Central memory CD4-positive, alpha-beta T cell (primary cell): ENCODE data around the gene C22orf15.

Source experiments
- DNase-seq: peaks from one replicate; pipeline ENCODE4 v3.0.0; 2022

C22orf15 gene

DNA sequence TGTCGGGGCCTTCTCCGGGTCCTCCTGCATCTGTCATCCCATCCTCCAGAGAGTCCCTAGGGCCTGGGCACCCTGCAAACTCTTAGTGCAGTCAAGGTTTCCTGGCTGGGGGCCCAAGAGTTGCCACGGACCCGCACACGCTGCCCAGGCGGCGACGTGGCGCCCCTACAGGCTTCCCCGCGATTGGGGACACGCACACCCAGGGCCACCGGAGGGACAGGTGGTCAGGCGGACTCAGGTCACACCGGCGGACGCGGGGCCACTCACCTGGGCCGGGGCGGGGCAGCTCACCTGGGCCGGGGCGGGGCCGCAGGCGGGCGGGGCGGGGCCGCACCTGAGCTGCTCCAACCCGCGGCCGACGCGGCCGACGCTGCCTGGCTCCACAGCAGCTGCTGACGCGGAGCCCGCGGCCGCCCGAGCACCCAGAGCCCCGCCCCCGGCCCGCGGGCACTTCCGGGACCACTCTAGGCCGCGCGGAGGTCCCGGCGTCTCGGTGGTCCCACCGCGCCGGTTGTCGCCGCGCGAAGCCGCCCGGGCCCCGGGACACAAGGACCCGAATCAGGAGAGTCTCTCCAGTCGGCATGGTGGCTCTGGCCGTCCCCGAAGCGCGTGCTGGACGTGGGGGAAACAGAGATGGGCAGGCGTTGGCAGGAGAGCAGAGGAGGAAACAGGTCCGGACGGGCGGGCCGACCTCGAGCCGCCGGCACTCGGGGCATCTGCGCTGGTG, 11.9 kb upstream of the C22orf15 start, which contains the start of gene ZNF70:
TSS of gene ZNF70 (minus strand) at position 399 of the 727 bp plus-strand sequence. CDS start 5,972 bp downstream, outside the sequence.
- peak; percentile 82 for DNase-seq

DNA sequence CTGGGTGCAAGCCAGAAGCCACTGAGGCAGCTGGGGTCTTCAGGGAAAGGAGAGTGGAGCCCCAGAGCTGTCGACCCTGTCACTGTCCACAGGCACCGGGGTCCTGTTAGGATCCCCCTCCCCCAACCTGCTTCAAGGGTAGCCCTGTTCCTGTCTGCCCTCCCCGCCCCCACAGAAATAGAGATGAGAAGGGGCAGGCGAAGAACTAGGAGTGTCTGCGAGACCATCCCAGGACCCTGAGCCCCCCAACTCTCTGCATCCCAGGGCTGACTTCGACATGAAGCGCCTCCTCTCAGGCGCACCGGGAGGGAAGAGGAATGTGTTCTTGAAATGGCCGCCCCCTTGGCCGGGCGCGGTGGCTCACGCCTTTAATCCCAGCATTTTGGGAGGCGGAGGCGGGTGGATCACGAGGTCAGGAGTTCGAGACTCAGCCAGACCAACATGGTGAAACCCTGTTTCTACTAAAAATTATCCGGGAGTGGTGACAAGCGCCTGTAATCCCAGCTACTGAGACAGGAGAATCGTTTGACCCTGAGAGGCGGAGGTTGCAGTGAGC, 11.3 kb upstream of the C22orf15 start:
- no peak for DNase-seq

DNA sequence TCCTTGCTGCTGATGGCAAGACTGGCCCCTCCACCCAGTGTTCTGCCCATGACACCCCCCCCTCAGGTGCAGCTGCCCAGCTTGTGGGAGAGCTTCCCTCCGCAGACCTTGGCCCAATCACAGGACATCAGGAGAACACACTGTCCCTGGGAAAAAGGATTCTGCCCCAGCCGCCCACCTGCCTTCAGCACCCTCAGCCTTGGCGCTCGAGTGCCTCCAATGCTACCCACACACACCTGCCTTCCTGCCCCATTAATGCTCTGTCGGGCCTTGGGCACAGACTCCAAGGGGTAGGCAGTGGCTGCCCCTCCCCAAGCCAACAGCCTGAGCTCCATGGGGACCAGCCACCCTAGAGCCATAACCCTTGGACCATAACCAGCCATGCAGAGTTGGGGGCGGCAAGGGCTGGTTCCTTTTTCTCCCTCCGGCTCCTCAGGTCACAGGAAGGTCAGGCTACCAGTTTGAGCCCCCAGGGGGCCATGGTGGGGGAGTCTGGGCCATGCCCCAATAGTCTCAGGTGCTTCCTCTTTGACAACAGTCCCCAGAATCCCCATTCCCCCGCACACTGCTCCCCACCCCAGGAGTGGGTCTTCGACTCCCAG, 10.6 kb upstream of the C22orf15 start:
- no peak for DNase-seq

DNA sequence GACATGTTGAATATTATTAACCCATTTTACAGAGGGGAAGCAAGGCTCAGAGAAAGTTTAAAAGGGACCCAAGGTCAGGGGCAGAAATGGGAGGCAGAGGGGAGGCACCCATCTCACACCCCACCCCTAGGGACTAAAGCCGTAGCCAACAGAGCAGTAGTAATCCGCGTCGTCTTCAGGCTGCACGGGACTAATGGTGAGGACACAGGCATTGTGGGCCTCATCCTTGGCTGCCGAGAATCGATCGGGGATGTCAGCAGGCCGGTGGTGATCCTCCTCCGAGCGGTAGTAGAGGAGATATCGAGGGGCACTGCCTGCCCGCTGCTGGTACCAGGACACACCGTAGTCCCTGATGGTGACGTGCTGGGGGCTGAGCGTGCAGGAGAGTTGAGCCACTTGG, 10.0 kb upstream of the C22orf15 start:
- DNase-seq = no peak

DNA sequence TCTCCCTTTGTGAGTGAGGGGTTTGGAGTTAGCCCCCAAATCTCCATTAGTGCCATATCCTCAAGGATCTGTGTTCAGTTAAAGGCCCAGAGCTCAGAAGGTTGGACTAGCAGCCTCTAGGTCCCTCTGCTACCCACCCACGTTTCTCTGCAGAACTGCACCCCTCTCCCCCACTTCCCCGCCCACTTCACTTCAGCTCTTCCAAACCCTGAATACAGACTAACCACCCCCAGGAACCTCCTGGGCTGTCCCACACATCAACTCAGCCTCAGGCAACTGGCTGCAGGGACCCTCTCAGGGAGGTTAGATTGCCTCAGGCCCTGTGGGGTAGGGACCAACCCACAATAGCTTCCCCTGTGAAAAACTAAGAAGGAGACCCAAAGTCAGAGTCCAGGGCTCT, 9.4 kb upstream of the C22orf15 start:
- no peak for DNase-seq

DNA sequence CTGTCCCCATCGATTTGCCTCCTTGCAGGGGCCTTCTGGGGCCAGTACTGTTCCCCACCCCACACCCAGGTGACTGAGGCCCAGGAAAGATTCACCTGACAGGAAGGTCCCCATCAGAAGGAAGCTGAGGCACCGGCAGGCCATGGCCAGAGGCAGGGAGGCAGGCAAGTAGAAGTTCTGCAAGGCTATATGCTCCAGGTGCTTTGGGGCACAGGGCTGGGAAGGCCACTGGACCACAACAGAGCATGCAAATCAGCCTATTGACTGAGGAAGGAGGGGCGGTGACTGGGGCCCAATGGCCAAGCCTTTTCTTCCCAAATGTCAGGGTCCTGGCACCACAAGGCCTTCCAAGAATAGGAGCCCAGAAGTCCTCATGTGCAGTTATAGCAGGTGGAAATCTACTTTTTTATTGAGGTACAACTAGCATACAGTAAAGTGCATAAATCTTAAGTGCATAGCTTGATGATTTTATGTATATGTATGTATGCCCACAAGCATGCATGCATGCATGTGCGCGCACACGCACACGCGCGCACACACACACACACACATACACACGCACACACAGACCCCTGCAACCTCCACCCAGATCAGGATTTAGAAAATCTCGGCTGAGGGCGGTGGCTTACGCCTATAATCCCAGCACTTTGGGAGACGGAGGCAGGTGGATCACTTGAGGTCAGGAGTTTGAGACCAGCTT, 8.4 kb upstream of the C22orf15 start, which contains the start of gene VPREB3:
TSS of gene VPREB3 (minus strand) at position 206 of the 700 bp plus-strand sequence. CDS start at position 144, 62 bp downstream.
- DNase-seq = no peak

DNA sequence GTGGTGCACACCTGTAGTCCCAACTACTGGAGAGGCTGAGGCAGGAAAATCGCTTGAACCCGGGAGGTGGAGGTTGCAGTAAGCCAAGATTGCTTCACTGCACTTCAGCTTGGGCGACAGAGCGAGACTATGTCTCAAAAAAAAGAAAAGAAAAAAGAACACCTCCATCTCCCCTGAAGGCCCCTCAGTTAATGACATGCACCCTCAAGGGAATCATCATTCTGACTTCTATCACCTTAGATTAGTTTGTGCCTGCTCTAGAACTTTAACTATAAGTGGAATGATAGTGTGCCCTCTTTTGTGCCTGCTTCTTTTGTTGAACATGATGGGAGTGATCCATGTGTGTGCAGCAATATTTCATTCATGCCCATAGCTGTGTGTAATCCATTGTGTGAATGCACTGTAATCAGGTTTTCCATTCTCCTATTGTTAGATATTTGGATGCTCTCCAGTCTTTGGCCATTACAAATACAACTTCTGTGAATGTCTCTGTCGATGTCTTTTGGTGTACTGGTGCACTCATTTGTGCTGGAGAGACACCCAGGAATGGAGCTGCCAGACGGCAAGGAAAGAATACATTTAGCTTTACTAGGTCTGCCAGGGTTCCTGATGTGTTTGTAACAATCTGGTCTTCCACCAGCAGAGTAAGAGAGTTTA, 7.7 kb upstream of the C22orf15 start:
- no peak for DNase-seq

DNA sequence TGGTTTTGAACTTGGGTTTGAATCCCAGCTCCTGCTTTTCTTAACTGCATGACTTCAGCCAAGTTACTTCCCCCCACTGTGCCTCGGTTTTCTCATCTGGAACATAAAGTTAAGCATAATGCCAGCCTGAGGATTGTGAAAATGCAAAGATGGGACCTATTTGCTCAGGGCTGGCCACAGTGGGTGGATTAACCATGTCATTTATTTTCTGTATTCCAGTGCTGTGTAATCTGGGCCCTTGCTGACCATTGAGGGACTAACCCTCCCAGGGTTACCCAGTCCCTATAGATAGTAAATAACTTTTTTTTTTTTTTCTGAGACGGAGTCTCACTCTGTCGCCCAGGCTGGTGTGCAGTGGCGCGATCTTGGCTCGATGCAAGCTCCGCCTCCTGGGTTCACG, 7.1 kb upstream of the C22orf15 start:
- no peak for DNase-seq

DNA sequence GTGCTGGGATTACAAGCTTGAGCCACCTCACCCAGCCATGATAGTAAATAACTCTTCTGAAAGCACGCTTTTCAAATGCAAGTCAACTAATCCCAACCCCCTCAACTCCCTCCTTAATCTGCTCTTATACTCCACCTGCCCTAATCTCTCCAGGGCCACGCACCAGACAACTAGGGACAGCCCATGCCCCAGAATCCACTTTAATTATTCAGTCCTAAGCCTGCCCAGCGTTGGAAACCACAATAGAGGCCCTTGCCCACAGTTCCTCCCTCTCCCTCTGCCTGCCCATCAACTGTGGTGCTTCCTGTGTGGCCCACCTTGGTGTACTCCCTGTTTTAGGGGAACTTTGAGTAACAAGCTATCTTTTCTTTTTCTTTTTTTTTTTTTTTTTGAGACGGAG, 5.9 kb upstream of the C22orf15 start:
- no peak for DNase-seq

DNA sequence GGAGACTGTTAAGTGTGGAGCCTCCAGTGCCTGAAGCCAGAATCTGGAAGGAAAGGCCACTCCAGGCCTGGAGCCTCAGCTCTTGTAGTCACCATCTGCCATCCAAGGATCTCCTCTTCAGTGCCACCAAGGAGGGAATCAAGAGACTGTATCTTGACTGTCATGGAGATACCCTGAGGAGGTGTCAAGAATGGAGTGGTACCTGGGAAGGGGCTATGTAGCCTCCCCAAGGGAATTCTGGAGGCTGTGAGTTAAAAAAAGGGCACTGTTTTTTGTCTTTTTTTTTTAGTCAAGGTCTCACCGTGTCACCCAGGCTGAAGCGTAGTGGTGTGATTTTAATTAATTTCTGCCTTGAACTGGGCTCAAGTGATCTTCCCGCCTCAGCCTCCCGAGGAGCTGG, 3.2 kb upstream of the C22orf15 start:
- DNase-seq = no peak

DNA sequence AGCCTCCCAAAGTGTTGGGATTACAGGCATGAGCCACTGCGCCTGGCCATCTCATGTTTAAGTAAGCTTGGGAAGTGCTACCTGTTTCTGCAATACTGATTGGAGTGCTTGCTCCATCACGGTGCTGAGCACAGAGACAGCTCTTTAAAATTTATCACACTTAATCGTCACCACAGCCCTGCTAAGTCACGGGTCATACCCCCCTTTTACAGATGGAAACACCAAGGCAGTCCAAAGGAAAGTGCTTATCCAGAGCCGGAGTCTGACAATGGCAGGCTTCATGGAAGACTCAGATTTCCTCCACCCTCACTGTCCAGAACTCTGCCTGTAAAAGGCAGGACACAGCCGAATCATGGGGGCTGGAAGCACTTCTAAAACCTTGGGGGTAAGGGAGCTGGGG, 2.7 kb upstream of the C22orf15 start:
- DNase-seq = no peak

DNA sequence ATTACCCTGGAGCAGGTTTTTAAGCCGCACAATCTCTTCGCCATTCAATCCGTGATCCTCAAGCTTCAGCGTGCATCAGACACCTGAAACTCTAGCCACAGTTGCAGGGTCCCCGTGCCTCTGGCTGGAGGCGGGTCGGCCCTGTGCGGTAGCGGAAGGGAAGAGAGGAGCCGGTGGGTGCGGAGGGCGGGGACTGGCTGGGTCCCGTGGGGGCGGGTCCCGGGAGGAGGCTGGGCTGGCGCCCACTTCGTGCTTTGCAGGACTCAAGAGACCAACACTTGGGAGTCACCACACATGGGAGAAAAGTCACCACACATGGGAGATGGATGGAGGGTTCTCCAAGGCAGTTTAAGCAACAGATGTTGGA, 772 bp downstream of the C22orf15 start:
- DNase-seq = no peak

DNA sequence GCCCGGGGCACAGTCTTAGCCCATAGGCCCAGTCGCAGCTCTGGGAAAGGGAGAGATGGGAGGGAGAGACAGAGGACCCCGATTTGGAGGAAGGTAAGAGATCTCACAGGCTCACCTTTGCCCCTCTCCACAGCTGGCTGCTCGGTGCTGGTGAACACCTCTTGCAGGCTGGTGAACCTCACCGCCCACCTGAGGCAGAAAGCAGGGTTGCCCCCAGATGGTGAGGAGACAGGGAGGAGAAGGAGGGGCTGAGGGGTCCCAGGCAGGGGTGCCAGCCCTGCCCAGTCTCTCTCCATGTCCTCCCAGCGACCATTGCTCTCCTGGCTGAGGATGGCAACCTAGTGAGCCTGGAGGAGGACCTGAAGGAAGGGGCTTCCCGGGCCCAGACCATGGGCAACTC, 1.2 kb downstream of the C22orf15 start:
- no peak for DNase-seq

DNA sequence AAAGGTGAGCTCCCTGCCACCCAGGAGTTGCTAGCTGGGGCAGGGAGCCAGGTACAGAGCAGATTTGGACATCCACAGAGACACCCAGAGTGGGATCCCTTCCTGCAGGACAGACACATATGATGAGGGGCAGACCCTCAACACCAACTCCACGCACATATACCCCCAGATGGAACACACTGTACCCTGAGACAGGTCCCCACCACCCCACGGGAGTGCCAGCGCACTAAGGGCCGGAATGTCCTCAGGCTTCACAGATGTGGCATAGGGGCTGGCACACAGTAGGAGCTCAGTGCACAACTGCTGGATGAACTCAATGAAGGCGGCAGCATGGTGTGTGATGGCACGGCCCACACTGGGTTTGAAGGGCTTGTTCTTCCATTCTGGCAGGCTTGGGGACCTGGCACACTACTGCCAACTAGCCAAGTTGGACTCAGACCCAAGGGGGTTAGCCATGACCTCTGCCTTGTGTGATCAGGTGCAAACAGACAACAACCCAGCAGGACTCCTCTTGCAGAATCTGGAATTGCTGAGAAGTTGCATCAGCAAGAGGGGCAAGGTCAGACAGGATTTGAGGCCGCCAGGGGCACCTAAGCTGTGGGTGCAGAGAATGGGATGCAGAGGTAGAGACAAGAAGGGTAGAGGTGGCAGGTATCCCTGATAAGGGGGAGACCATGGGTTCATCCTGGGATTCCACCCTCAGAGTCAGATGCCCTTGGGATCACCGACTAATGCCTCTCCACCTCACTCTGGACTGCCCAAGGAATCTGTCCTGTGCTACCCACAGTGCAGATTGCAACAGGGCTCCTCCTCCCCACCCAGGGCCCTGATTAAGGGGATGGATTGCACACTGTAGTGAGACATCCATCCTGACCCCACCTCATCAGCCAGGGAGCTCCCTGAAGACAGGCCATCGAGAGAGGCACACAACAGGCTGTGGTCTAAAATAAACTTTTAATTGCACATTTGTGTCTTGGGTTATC, 2.4 kb downstream of the C22orf15 start:
- DNase-seq = no peak

DNA sequence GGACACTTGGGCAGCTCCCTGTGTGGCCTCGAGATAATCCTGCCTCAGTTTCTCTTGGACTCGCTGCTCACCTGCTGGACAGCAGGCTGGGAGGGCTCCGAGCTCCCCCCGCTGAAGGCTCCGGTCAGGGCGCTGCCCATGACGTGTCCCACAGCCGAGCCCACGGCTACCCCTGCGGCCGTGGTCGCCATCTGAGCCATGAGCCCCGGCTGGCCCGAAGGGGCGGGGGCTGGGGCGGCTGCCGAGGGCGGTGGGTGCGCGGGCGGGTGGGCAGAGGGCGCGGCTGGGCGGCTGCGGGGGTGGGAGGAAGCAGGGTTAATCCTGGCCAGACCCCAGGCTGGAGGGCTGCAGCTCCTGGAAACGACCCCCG, 4.5 kb downstream of the C22orf15 start:
- no peak for DNase-seq

DNA sequence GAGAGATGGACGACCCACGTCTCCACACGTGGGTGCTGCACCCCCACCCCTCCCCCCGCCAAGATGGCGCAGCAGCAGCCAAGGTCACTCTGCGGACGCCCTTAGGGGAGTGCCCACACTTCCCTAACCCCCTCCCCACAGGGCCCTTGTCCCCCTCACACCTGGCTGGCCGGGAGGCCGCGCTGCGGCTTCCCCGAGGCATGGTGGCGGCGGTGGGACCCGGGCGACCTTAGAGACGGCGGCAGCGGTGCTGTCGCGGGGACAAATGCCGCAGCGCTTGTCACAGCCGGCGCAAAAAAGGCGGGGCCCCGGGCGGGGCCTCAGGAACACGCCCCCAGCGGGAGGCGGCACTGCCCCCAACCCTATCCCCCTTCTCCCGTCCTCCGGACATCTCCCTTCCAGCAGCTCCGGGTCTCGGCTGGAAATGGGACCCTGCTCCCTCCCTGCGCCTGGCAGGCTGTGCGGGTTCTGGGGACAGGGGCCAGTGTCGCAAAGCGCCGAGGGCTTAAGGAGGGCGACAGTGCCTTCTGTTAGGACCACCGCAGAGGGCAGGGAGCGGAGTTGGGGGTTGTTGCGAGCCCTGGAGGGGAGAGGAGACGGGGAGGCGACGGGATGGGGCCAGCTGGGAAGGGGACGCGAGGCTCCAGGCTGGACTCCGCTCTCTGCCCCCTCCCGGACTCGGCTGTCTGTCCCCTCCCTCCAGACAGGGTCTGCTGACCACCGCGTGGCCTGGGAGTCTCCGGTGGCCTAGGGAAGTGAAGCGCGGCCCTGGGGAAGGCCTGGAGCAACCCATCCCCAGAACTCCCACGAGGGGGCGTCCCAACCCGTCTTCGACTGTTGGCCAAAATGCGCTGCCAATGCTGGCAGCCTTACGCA, 5.1 kb downstream of the C22orf15 start, which contains the start of gene CHCHD10:
TSS of gene CHCHD10 (minus strand) at position 300 of the 876 bp plus-strand sequence. CDS start at position 202, 98 bp downstream.
- peak; percentile 62 for DNase-seq

DNA sequence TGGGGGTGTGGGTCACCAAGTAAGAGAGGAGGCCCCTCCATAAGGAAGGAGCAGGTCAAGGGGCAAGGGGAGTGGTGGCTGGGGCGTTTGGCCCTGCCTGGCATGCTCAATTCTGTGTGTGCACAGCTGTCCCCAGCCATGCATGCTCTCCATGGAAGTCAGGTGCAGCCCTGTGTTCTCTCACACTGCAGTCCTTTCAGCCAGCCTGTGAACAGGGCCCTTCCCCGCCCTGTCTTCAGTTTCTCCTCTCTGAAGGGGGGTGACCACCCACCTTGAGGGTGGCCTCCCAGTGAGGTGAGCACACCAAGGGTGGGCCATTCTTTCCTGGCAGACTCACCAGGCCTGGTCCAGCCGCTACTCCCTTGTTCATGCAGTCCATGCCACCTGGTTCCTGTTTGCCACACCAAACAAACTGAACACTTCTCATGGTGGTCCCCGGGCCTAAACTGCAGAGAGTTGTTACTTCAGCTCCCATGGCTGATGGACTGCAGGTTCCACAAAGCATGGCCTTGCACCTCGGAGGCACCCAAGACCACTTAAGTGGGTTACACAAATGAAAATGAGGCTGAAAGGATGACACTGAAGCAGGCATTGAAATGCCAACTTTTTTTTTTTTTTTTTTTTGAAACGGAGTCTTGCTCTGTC, 6.7 kb downstream of the C22orf15 start:
- DNase-seq = no peak

DNA sequence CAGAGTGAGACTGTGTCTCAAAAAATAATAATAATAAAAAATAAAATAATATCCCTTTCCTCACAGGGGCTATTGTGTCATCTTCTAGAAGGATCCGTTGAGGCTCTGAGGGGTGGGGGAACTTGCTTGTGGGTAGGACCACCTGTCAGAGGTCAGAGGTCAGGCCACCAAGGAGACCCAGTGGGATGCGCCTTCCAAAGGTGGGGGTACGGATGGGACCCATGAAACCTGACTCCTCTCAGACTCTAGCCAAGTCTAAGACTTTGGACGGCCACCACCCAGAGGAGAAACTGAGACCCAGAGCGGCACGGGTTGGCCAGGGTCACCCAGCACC, 9.5 kb downstream of the C22orf15 start:
- no peak for DNase-seq

DNA sequence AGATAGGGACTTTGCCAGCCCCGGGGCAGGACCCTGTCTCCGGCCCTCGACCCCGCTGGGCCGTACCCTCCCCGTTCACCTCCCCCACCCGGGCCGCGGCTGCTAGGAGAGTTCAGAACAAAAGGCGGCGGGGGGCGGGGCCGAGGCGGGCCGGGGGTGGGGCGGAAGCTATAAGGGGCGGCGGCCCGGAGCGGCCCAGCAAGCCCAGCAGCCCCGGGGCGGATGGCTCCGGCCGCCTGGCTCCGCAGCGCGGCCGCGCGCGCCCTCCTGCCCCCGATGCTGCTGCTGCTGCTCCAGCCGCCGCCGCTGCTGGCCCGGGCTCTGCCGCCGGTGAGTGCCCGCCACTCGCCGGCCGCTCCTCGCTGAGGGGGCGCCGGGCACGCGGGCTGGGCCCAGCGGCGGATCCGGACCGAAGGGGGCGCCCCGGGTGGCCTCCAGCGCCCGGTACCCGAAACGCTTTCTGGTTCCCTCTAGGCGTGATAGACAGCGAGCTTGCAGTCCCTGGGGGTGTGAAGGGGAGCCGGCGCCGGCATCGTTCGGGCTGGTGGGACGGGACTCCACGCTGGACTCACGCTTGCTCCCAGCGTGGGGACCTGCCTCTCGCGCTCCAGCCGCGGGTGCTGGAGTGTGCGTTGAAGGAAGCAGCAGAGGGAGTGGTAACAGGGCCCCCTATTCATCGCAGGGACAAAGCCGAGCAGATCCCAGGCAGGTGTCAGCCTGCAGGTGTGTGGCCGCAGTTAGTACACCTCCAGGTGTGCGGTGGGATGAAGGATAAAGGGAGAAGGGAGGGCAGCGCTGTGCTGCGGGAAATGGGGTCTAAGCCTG, 10.1 kb downstream of the C22orf15 start, which contains the start of gene MMP11:
TSS of gene MMP11 (plus strand) at position 201 of the 825 bp plus-strand sequence. CDS start at position 223, 22 bp downstream.
- DNase-seq = no peak
